ENCODE data around the gene SNX11. TPM values are rescaled to one million over a fixed set of nuclear protein-coding genes. Genes with fewer than 3 reads are reported as not detected.

SNX11 gene
- total and polyA plus RNA-seq, 2 of the 8 experiments (the other 6 are each of a cell fraction or from before 2014, with no cell fraction given), result 21.1 to 21.4 TPM

DNA sequence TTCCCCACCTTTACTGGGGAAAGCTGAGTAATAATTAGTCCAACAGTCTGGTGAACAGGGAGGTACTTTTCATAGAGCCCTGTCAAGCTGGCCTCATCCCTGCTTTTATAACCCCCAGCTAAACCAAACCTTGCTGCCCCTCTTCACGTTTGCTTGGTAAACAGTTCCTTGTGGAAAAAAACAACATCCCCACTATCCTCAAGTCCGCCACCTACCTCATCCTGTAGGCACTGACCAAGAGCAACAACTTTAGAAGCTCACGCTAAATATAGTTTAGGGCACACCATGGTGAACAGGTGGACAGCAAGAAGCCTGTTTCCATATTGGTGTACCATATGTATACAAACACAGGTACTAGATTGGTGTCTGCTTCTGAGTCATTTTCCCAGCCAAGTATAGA is 42.9 kb upstream of the SNX11 start:
- ChIA-PET POLR2A (ENCODE audit: partially characterized antibody) (interaction anchor here (0.9 to 41.8 kb wide), 8 partner anchors 9 to 87 kb away, joined by 3 to 1227 read pairs (median 10); partner anchors contain the start of genes CBX1, COPZ2 and NFE2L1), CTCF (ENCODE audit: partially characterized antibody) (interaction anchor here (0.6 to 14.5 kb wide), 17 partner anchors 9 to 69 kb away, joined by 3 to 203 read pairs (median 4); partner anchors contain the start of gene SNX11)
- H3K79me2 ChIP-seq (ENCODE audit: control insufficient read depth in 1 of 2, insufficient read depth in 2 of 2, low read length in 2 of 2), result peaks cover 0 to 6% of the 10 kb centered on the region in 2 experiments; a peak in 2 of 4 replicates
- peaks cover 13 to 27% of the 10 kb centered on the region in 2 experiments for H4K20me1 ChIP-seq (replicated peaks in 1 of 2; ENCODE audit: control insufficient read depth in 1 of 2, insufficient read depth in 2 of 2, low read length in 2 of 2)
- peaks cover 11 to 67% (median 31%) of the 10 kb centered on the region in 4 experiments for H3K36me3 ChIP-seq (ENCODE audit: control insufficient read depth in 2 of 4, insufficient read depth in 4 of 4, low read length in 3 of 4)
- no peak overlapping the region for H2BK20ac ChIP-seq (ENCODE audit: low read length)
- H4K91ac ChIP-seq (replicated peaks; ENCODE audit: insufficient read length, low read length), result no peak overlapping the region
- FAIRE-seq (no peak), DNase-seq (ENCODE audit: low read depth in 1 of 2, low spot score in 2 of 2) (no peak)
- H3K79me1 ChIP-seq (ENCODE audit: low read depth, low read length), result peaks cover 7% of the 10 kb centered on the region
- no peak overlapping the region for H2BK15ac ChIP-seq (ENCODE audit: low read length)
- H3K23ac ChIP-seq (ENCODE audit: insufficient read length), result no peak overlapping the region
- no peak overlapping the region for H2BK5ac ChIP-seq (ENCODE audit: low read depth, low read length)
- TF ChIP-seq RAD21 (IDR thresholded peaks at IDR 0.05 in 1 of 2, conservative IDR thresholded peaks at IDR 0.05 in 1 of 2; ENCODE audit: low read depth in 2 of 2, low read length in 2 of 2) (0 out of 4 replicates have a peak, but pooled peaks of 1 of the 2 experiments have one; percentile 9), CBX8 (IDR thresholded peaks at IDR 0.05; ENCODE audit: borderline replicate concordance, low read depth, low read length) (no peak), CREB1 (IDR thresholded peaks at IDR 0.05) (no peak)
- TF ChIP-seq, protein P1, sequence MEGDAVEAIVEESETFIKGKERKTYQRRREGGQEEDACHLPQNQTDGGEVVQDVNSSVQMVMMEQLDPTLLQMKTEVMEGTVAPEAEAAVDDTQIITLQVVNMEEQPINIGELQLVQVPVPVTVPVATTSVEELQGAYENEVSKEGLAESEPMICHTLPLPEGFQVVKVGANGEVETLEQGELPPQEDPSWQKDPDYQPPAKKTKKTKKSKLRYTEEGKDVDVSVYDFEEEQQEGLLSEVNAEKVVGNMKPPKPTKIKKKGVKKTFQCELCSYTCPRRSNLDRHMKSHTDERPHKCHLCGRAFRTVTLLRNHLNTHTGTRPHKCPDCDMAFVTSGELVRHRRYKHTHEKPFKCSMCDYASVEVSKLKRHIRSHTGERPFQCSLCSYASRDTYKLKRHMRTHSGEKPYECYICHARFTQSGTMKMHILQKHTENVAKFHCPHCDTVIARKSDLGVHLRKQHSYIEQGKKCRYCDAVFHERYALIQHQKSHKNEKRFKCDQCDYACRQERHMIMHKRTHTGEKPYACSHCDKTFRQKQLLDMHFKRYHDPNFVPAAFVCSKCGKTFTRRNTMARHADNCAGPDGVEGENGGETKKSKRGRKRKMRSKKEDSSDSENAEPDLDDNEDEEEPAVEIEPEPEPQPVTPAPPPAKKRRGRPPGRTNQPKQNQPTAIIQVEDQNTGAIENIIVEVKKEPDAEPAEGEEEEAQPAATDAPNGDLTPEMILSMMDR (IDR thresholded peaks at IDR 0.05; ENCODE audit: control extremely low read depth in 1 of 3, insufficient read depth in 1 of 3, low read depth in 1 of 3, low read length in 3 of 3), result peak in 2 of 3 experiments; percentile 23 to 24; a peak in 2 of 4 replicates
- H3K4me1 ChIP-seq (replicated peaks in 1 of 4; ENCODE audit: control insufficient read depth in 3 of 4, insufficient read depth in 4 of 4, low read length in 3 of 4), result peaks cover 0 to 2% (median 0%) of the 10 kb centered on the region in 4 experiments; a peak in 1 of 7 replicates
- no peak overlapping the region for H3K4me2 ChIP-seq (ENCODE audit: insufficient read depth in 1 of 2, low read depth in 2 of 2, low read length in 2 of 2)
- no peaks in the 10 kb centered on the region for H3K9me3 ChIP-seq (ENCODE audit: insufficient read depth in 2 of 2, low read depth in 1 of 2, low read length in 1 of 2)
- H2BK12ac ChIP-seq (ENCODE audit: low read depth, low read length), result no peak overlapping the region
- no peak overlapping the region for H3K14ac ChIP-seq (ENCODE audit: insufficient read length)
- no peak overlapping the region for H4K8ac ChIP-seq (ENCODE audit: extremely low read depth, insufficient read depth, low read length)
- 82% methylated on average over 3 of the region's 3 CpGs; no CpG with 5 or more reads in 1 of the 2 experiments for WGBS, 2 experiments (ENCODE audit: extremely low coverage in 1 of 2, insufficient coverage in 1 of 2, insufficient read length in 1 of 2, insufficient replicate concordance in 2 of 2, low coverage in 1 of 2, low lambda C conversion rate in 2 of 2, missing lambda C conversion rate in 1 of 2)
- no peak overlapping the region for H4K5ac ChIP-seq (ENCODE audit: insufficient read length, low read depth, low read length)
- H3K4me3 ChIP-seq (ENCODE audit: extremely low read depth in 1 of 4, insufficient read depth in 2 of 4, low read depth in 3 of 4, low read length in 4 of 4), result no peak overlapping the region
- H3K4ac ChIP-seq (replicated peaks; ENCODE audit: insufficient read length, low read depth, low read length), result no peak overlapping the region
- no peak overlapping the region for H3K9ac ChIP-seq (replicated peaks in 1 of 4; ENCODE audit: extremely low read depth in 1 of 4, low read depth in 3 of 4, low read length in 3 of 4)
- H2AFZ ChIP-seq (ENCODE audit: low read length), result no peak overlapping the region
- no peak overlapping the region for H3K56ac ChIP-seq (replicated peaks; ENCODE audit: insufficient read length, low read depth, low read length)
- H3K18ac ChIP-seq (ENCODE audit: extremely low read depth, low read length), result no peak overlapping the region
- no peak overlapping the region for H2AK5ac ChIP-seq (ENCODE audit: low read depth, low read length)
- H3K27ac ChIP-seq (ENCODE audit: low read depth, low read length), result no peak overlapping the region
- H3K27me3 ChIP-seq (replicated peaks in 1 of 4; ENCODE audit: control insufficient read depth in 3 of 4, extremely low read depth in 1 of 4, insufficient read depth in 3 of 4, low read length in 3 of 4), result no peaks in the 10 kb centered on the region
- no peak overlapping the region for H2BK120ac ChIP-seq (replicated peaks; ENCODE audit: low read depth, low read length)
- H3K23me2 ChIP-seq (ENCODE audit: low read depth, low read length), result no peaks in the 10 kb centered on the region
